Psoas muscle (tissue), 8 donors: ENCODE results near the gene FNBP1. TPM values are rescaled to one million over a fixed set of nuclear protein-coding genes. Genes with fewer than 3 reads are reported as not detected.

Experiments used
- ATAC-seq, 4 donors: fragments of 200-7000 bp; cut with Tn5 transposase; one replicate each; pipeline ENCODE4 v1.9.1; 2020; ENCODE audit warnings: moderate library complexity in 3 of 4, mild to moderate bottlenecking in 2 of 4
- DNase-seq, 2 donors: peaks; one replicate each; pipeline ENCODE4 v3.0.0-alpha.2; 2020
- H3K27ac ChIP-seq: fragments of 200-600 bp; one replicate; pipeline ENCODE4 v1.8.0; 2022
- H3K27me3 ChIP-seq, 3 donors: fragments of 200-600 bp in 1 of 3; one replicate each; pipeline versions ENCODE4 v1.6.1 to v1.8.0; 2013 to 2022; ENCODE audit warnings: low read length in 2 of 3, mild to moderate bottlenecking in 2 of 3, moderate library complexity in 1 of 3; ENCODE audit not compliant: insufficient read depth in 3 of 3
- H3K36me3 ChIP-seq, 2 donors: fragments of 200-600 bp in 1 of 2; one replicate each; pipeline versions ENCODE4 v1.6.1 to v1.8.0; 2013 to 2022; ENCODE audit warnings: low read depth in 1 of 2, mild to moderate bottlenecking in 1 of 2, moderate library complexity in 1 of 2; ENCODE audit not compliant: insufficient read depth in 1 of 2
- H3K4me1 ChIP-seq: fragments of 200-600 bp; one replicate; pipeline ENCODE4 v1.8.0; 2022
- H3K4me3 ChIP-seq: fragments of 200-600 bp; one replicate; pipeline ENCODE4 v1.8.0; 2022; ENCODE audit warnings: mild to moderate bottlenecking
- H3K9me3 ChIP-seq: fragments of 200-600 bp; one replicate; pipeline ENCODE4 v1.8.0; 2022
- CTCF ChIP-seq: fragments of 200-600 bp; IDR thresholded peaks from one replicate; pipeline ENCODE4 v1.8.0; 2022; ENCODE audit warnings: antibody characterized with exemption
- WGBS, 3 donors: extraction: QIAGEN DNeasy Blood & Tissue Kit; methylation state at CpG; one replicate each; pipeline versions ENCODE4 v1.1.6 to v1.1.7; 2013; 5-methylcytosine and 5-hydroxymethylcytosine counted together
- intact Hi-C, 2 donors: fragments of 100-400 bp; cut with DNase I; formaldehyde crosslinking; loops; one replicate each; pipeline versions ENCODE4 v1.11.0 to v1.14.2; 2022
- polyA plus RNA-seq, 3 donors: library from polyadenylated mRNA; stranded (reverse); fragments of 200-250 nt; gene quantifications; one replicate each; pipeline ENCODE4 v1.2.3, GENCODE V29; 2013
- total RNA-seq, 4 donors: library from RNA; stranded (reverse); fragmentation: NEBNext Ultra II Directional in 2 of 4; extraction: Animal tissue kit (Norgen Biotek cat#: 25700) in 2 of 4; gene quantifications; one replicate each; pipeline versions ENCODE4 v1.2.1 to v1.2.4, GENCODE V29; 2021 to 2023
- donor health status: healthy with polysubstance abuse.
- donor health status: DM: no; HTN: no; CAD: no; lungs with moderate emphysema.
- donor health status: Bipolar disorder and iron deficiency.
- donor health status: healthy.
- donor health status: DM: yes; HTN: yes; CAD: no.
- donor health status: DM: no; HTN: no; CAD: no.
- donor health status: DM: no; HTN: no; CAD: no.
- donor health status: DM: yes; HTN: yes; CAD: no.

Gene FNBP1
- total and polyA plus RNA-seq, 7 donors = 4.6 to 30.5 (median 27.2) TPM

- WGBS, 3 donors = 82 to 88% (median 85%) methylated on average over 12 of the region's 12 CpGs
- peak in 1 of 2 donors; percentile 19 for DNase-seq
- Histone ChIP-seq H3K36me3 (peaks cover 3 to 86% of the 10 kb centered on the region in 2 donors), H3K4me3 (no peak overlapping the region), H3K9me3 (no peaks in the 10 kb centered on the region), H3K27me3 (no peaks in the 10 kb centered on the region), H3K27ac (no peak overlapping the region), H3K4me1 (no peaks in the 10 kb centered on the region)
- no peak for TF ChIP-seq CTCF
- intact Hi-C loops = no loop called here
- ATAC-seq = no peak
These were observed 181.6 kb downstream of the FNBP1 start for GRCh38 chr9:129861447-129861827.

- no peaks in the 10 kb centered on the region for H3K9me3 ChIP-seq
- intact Hi-C loops = no loop called here
- H3K27me3 ChIP-seq = no peaks in the 10 kb centered on the region
- H3K4me3 ChIP-seq = no peak overlapping the region
- ATAC-seq (no peak), DNase-seq (peak in 1 of 2 donors; percentile 33)
- WGBS, 3 donors = 74 to 85% (median 77%) methylated on average over 11 of the region's 11 CpGs
- TF ChIP-seq CTCF = no peak
- no peak overlapping the region for H3K27ac ChIP-seq
- H3K4me1 ChIP-seq = no peaks in the 10 kb centered on the region
- H3K36me3 ChIP-seq = peaks cover 3 to 87% of the 10 kb centered on the region in 2 donors
These were observed 182.1 kb downstream of the FNBP1 start for GRCh38 chr9:129860653-129861446.

GRCh38 chr9:129858167-129858962 is 184.6 kb downstream of the FNBP1 start:
- no peak overlapping the region for H3K4me3 ChIP-seq
- peaks cover 0 to 94% of the 10 kb centered on the region in 2 donors for H3K36me3 ChIP-seq
- 88 to 92% (median 89%) methylated on average over 11 of the region's 11 CpGs for WGBS, 3 donors
- no peak overlapping the region for H3K27ac ChIP-seq
- peak in 1 of 2 donors; percentile 14 for DNase-seq
- no peak for TF ChIP-seq CTCF
- H3K4me1 ChIP-seq = no peaks in the 10 kb centered on the region
- H3K9me3 ChIP-seq = no peaks in the 10 kb centered on the region
- H3K27me3 ChIP-seq = no peaks in the 10 kb centered on the region
- ATAC-seq = no peak
- intact Hi-C loops = no loop called here

- no peak for TF ChIP-seq CTCF
- WGBS, 3 donors = 88 to 93% (median 92%) methylated on average over 7 of the region's 7 CpGs
- intact Hi-C loops = no loop called here
- peak in 1 of 2 donors; percentile 41 for DNase-seq
- Histone ChIP-seq H3K27ac (no peak overlapping the region), H3K4me3 (no peak overlapping the region), H3K9me3 (no peaks in the 10 kb centered on the region), H3K27me3 (no peaks in the 10 kb centered on the region), H3K4me1 (no peaks in the 10 kb centered on the region), H3K36me3 (peaks cover 0 to 94% of the 10 kb centered on the region in 2 donors)
- no peak for ATAC-seq
These were observed 185.8 kb downstream of the FNBP1 start for GRCh38 chr9:129857207-129857606.
